RPMI8226 (cell line): ENCODE measurements around the gene FKBP1C.
"Not testable (repeated sequence)": the region's sequence is repeated elsewhere in the genome, so short reads cannot be mapped to it uniquely, and the experiment has no call there.

Experiments
- DNase-seq: peaks from one replicate; pipeline ENCODE4 v3.0.0-alpha.2; 2015

FKBP1C gene

GRCh38 chr6:63211343-63211742, at the start of gene FKBP1C:
TSS of gene FKBP1C (plus strand) at chr6:63211469.
- DNase-seq, result not testable (repeated sequence)

- DNase-seq, result not testable (repeated sequence)
Observed at GRCh38 chr6:63164047-63164803, 47.0 kb upstream of the FKBP1C start.

- DNase-seq, result no peak
Observed at GRCh38 chr6:63174173-63174572, 37.1 kb upstream of the FKBP1C start.

- no peak for DNase-seq
Observed at GRCh38 chr6:63176181-63176580, 35.1 kb upstream of the FKBP1C start.

GRCh38 chr6:63180367-63180766, 30.9 kb upstream of the FKBP1C start:
- DNase-seq, result no peak

- no peak for DNase-seq
Observed at GRCh38 chr6:63186970-63187369, 24.3 kb upstream of the FKBP1C start.

- no peak for DNase-seq
Observed at GRCh38 chr6:63188828-63189227, 22.4 kb upstream of the FKBP1C start.

- no peak for DNase-seq
Observed at GRCh38 chr6:63193324-63193723, 17.9 kb upstream of the FKBP1C start.

- no peak for DNase-seq
Observed at GRCh38 chr6:63197741-63198140, 13.5 kb upstream of the FKBP1C start.

- no peak for DNase-seq
Observed at GRCh38 chr6:63213325-63213724, 2.1 kb downstream of the FKBP1C start.

GRCh38 chr6:63214816-63215215, 3.5 kb downstream of the FKBP1C start:
- DNase-seq, result no peak

- DNase-seq, result no peak
Observed at GRCh38 chr6:63224179-63224578, 12.9 kb downstream of the FKBP1C start.

GRCh38 chr6:63225987-63226386, 14.7 kb downstream of the FKBP1C start:
- not testable (repeated sequence) for DNase-seq

GRCh38 chr6:63227928-63228894, 16.9 kb downstream of the FKBP1C start:
- not testable (repeated sequence) for DNase-seq

- not testable (repeated sequence) for DNase-seq
Observed at GRCh38 chr6:63230027-63230426, 18.8 kb downstream of the FKBP1C start.

GRCh38 chr6:63230511-63230910, 19.2 kb downstream of the FKBP1C start:
- DNase-seq, result not testable (repeated sequence)

- DNase-seq, result no peak
Observed at GRCh38 chr6:63236398-63236817, 25.1 kb downstream of the FKBP1C start.

GRCh38 chr6:63245420-63245819, 34.2 kb downstream of the FKBP1C start:
- DNase-seq, result no peak

- DNase-seq, result no peak
Observed at GRCh38 chr6:63245909-63246308, 34.6 kb downstream of the FKBP1C start.

GRCh38 chr6:63246581-63246980, 35.3 kb downstream of the FKBP1C start:
- DNase-seq, result no peak

- no peak for DNase-seq
Observed at GRCh38 chr6:63249875-63250482, 38.7 kb downstream of the FKBP1C start.

- no peak for DNase-seq
Observed at GRCh38 chr6:63259153-63259552, 47.9 kb downstream of the FKBP1C start.

GRCh38 chr6:63261820-63262219, 50.6 kb downstream of the FKBP1C start:
- no peak for DNase-seq
